GM12891 (cell line): Measurements from ENCODE around the gene FADS1.

ENCODE experiments used
- DNase-seq: peaks from one replicate; pipeline ENCODE4 v3.0.0; 2011; ENCODE audit warnings: low spot score; ENCODE audit not compliant: insufficient read length
- FAIRE-seq: peaks from 2 replicates; lab custom pipeline; 2011; peaks lifted over from hg19 to GRCh38; lab: Jason Lieb, UNC
- PAX5 ChIP-seq: IDR thresholded peaks from 2 replicates; pipeline ENCODE4 v1.6.1; 2011; ENCODE audit warnings: low read length, moderate library complexity, mild to moderate bottlenecking; ENCODE audit not compliant: insufficient read depth, severe bottlenecking
- POLR2A ChIP-seq: IDR thresholded peaks from 2 replicates; pipeline ENCODE4 v1.6.1; 2011; ENCODE audit warnings: low read depth, low read length, control low read depth
- POLR2AphosphoS5 ChIP-seq: IDR thresholded peaks from 2 replicates; pipeline ENCODE4 v1.6.1; 2011; ENCODE audit warnings: low read depth, low read length, control low read depth
- POU2F2 ChIP-seq: IDR thresholded peaks from 2 replicates; pipeline ENCODE4 v1.6.1; 2011; ENCODE audit warnings: low read depth, mild to moderate bottlenecking, control low read depth, low read length, moderate library complexity
- SPI1 ChIP-seq: IDR thresholded peaks from 2 replicates; pipeline ENCODE4 v1.6.1; 2011; ENCODE audit warnings: low read depth, low read length, control low read depth
- TAF1 ChIP-seq: IDR thresholded peaks from 2 replicates; pipeline ENCODE4 v1.6.1; 2011; ENCODE audit warnings: low read depth, low read length, control low read depth

Gene FADS1

DNA sequence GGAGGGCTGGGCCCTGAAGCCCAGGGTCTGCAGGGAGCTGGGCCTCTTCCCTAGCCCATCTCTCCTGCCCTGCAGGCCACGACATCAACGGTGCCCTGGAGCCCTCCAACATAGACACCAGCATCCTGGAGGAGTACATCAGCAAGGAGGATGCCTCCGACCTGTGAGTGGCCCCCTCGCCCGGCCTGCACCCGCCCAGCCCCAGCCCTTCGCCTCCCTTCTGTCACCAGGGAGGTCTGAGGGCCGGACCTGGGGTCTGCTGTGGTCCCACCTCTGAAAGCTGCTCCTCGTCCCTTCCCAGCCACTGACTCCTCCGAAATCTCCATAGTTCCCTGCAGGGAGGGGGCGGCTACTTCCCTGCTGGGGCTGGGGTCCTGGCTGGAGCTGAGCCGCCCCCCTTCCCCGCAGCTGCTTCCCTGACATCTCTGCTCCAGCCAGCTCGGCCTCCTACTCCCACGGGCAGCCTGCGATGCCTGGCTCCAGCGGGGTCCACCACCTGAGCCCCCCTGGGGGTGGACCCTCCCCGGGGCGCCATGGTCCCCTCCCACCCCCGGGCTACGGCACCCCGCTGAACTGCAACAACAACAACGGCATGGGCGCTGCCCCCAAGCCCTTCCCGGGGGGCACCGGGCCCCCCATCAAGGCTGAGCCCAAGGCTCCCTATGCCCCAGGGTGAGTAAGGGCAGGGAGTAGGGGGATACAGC is 51.1 kb downstream of the FADS1 start:
- no peak for TF ChIP-seq POLR2AphosphoS5
- TF ChIP-seq TAF1 = no peak
- no peak for TF ChIP-seq POLR2A
- TF ChIP-seq SPI1 = no peak
- TF ChIP-seq PAX5 = no peak
- no peak for TF ChIP-seq POU2F2
- no peak for DNase-seq
- FAIRE-seq = no peak

DNA sequence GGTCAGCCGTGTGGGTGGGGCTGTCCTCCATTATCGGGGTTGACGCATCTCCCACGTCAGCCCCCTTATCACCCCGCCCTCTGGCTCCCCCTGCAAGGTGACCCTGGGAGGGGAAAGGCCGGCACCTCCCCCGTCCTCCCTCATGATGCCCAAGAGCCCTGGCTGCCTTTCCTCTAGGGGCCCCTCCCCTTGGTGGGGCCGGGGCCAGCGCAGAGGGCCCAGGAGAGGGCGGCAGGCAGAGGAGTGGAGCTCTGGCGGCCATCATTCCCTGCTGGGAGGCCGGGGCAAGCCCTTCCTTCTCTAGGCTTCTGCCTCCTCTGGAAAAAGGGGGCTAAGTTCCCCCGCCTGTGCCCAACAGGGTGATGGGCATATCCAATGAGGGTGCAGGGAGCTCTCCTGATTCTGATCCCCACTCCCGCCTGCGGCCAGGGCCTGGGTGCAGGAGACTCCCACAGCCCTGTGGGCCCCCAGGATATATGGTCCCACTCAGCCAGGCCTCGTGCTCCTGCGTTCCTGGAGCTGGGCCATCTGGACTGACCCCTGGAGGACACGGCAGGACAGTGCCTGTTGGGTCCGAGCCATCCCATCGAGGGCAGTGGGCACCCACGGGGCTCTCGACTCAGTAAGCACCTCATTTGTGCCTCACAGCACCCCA is 52.1 kb downstream of the FADS1 start:
- FAIRE-seq (no peak), DNase-seq (no peak)
- no peak for TF ChIP-seq SPI1
- TF ChIP-seq POLR2AphosphoS5 = no peak
- TF ChIP-seq POLR2A = no peak
- no peak for TF ChIP-seq PAX5
- TF ChIP-seq TAF1 = no peak
- TF ChIP-seq POU2F2 = no peak

DNA sequence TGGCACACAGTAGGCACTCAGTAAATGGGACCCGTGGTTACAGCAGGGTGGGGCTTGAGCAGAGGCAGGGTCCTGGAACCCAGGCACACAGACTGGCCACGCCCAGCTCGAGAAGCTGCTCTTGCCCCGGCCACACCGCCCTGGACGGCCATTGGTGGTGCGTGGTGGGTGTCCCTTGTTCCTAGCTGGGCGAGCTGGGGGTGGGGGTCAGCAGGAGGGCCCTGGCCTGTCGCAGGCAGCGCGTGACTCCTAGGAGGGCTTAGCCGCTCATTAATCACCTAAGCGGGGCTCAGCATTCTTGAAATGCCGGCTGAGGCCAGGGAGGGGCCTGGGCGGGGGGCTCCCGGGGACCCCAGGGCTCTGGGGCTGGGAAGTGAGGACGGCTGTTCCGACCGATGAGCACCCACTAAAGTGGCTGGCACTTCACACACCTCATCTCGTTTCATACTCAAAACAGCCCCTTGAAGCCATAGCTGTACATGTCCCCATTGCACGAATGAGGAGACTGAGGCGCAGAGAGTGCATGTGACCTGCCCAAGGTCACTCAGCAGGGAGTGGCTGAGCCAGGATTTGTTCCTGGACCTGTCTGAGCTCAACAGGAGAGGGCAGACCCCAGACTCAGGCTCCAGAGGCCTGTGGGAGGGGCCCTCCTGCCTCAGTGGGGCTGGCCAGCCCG is 52.7 kb downstream of the FADS1 start:
- no peak for FAIRE-seq

GRCh38 chr11:61762798-61763197 is 54.0 kb downstream of the FADS1 start:
- no peak for TF ChIP-seq POU2F2
- TF ChIP-seq POLR2A = no peak
- no peak for TF ChIP-seq PAX5
- TF ChIP-seq POLR2AphosphoS5 = no peak
- TF ChIP-seq SPI1 = no peak
- TF ChIP-seq TAF1 = no peak
- no peak for FAIRE-seq
- DNase-seq = no peak

More for the DNA sequence above, 52.7 kb downstream of the FADS1 start:
- no peak for TF ChIP-seq SPI1
- TF ChIP-seq PAX5 = no peak
- TF ChIP-seq POLR2A = no peak
- no peak for TF ChIP-seq POLR2AphosphoS5
- TF ChIP-seq POU2F2 = no peak
- TF ChIP-seq TAF1 = no peak
- no peak for DNase-seq

GRCh38 chr11:61762223-61762615 is 54.6 kb downstream of the FADS1 start:
- FAIRE-seq (no peak), DNase-seq (no peak)
- no peak for TF ChIP-seq TAF1
- TF ChIP-seq POLR2A = no peak
- TF ChIP-seq POU2F2 = no peak
- TF ChIP-seq SPI1 = no peak
- no peak for TF ChIP-seq PAX5
- no peak for TF ChIP-seq POLR2AphosphoS5

- DNase-seq (no peak), FAIRE-seq (no peak)
- no peak for TF ChIP-seq TAF1
- no peak for TF ChIP-seq SPI1
- no peak for TF ChIP-seq POLR2AphosphoS5
- no peak for TF ChIP-seq POU2F2
- TF ChIP-seq PAX5 = no peak
- TF ChIP-seq POLR2A = no peak
These were observed 55.2 kb downstream of the FADS1 start for GRCh38 chr11:61761440-61762222.

DNA sequence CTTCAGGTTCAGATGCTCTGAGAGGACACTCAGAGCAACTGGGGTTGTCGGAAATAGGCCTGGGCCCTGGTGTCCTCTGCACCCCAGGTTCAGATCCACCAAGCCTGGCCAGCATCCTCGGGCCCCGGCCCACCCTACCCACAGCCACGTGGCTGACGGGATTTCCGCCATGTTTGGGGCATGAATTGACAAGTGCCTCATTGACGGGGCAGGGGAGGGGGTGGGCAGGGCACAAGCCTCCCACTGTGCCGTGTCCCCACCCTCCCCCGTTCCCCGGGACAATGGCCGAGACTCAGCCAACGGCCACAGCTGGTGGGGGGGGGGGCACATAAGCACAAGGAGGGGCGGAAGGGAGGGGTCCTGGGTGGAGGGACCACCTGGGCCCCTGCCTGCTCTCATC is 55.9 kb downstream of the FADS1 start:
- DNase-seq (no peak), FAIRE-seq (no peak)
- TF ChIP-seq TAF1 (no peak), POLR2AphosphoS5 (no peak), POLR2A (no peak), PAX5 (no peak), SPI1 (no peak), POU2F2 (no peak)

DNA sequence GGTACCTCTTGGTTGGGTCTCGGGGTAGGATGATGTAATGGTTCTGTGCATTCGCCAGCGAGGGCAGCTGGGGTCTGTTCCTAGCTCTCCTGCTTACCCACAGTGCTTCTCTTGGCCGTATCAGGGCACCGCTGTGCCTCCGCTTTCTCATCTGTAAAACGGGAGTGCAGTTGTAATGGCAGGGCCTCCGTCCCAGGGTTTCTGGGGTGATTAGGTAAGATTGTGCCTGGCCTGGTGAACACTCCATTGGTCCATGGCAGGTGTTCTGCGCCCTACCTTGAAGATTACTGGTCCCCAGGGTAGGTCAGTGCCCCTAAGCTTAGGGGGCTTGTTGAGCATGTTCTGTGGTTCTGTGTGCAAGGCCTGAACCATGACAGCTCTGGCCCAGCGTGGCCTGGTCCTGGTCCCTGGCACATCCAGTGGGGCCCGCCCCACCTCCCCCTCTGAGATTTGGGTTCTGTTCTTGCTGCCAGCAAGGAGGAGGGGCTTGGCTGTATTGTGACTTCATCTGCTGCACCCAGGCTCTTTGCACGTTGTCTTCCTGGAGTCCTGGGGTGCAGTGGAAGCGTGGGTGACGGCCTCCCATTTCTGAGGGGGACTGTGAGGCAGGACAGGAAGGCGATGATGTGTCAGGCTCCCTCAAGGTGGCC is 59.5 kb downstream of the FADS1 start:
- DNase-seq = no peak
- FAIRE-seq = no peak
- no peak for TF ChIP-seq POLR2AphosphoS5
- no peak for TF ChIP-seq PAX5
- TF ChIP-seq POU2F2 = no peak
- TF ChIP-seq SPI1 = no peak
- TF ChIP-seq POLR2A = no peak
- TF ChIP-seq TAF1 = no peak
